Measurements from ENCODE around the gene ABLIM3.

ABLIM3 gene

GRCh38 chr5:149133795-149134777 lies 7.2 kb upstream of the ABLIM3 start:
- peak; percentile 84 for DNase-seq

- DNase-seq, result peak; percentile 41
Observed at GRCh38 chr5:149134778-149135500, 6.4 kb upstream of the ABLIM3 start.

- DNase-seq, result peak; percentile 44
Observed at GRCh38 chr5:149135536-149136201, 5.6 kb upstream of the ABLIM3 start.

- no peak for DNase-seq
Observed at GRCh38 chr5:149138182-149138923, 2.9 kb upstream of the ABLIM3 start.

- no peak for DNase-seq
Observed at GRCh38 chr5:149140197-149141002, 893 bp upstream of the ABLIM3 start.

GRCh38 chr5:149141957-149142851 lies 911 bp downstream of the ABLIM3 start:
- no peak for DNase-seq

- DNase-seq, result peak; percentile 89
Observed at GRCh38 chr5:149143470-149143869, 2.2 kb downstream of the ABLIM3 start.

- DNase-seq, result no peak
Observed at GRCh38 chr5:149144637-149145036, 3.3 kb downstream of the ABLIM3 start.

- no peak for DNase-seq
Observed at GRCh38 chr5:149145138-149145537, 3.8 kb downstream of the ABLIM3 start.

- no peak for DNase-seq
Observed at GRCh38 chr5:149147676-149148075, 6.4 kb downstream of the ABLIM3 start.

- DNase-seq, result peak; percentile 64
Observed at GRCh38 chr5:149149942-149150341, 8.6 kb downstream of the ABLIM3 start.

GRCh38 chr5:149150457-149150856 lies 9.2 kb downstream of the ABLIM3 start:
- DNase-seq, result peak; percentile 57

- no peak for DNase-seq
Observed at GRCh38 chr5:149151717-149152116, 10.4 kb downstream of the ABLIM3 start.

- DNase-seq, result no peak
Observed at GRCh38 chr5:149152317-149152746, 11.0 kb downstream of the ABLIM3 start.

- no peak for DNase-seq
Observed at GRCh38 chr5:149153193-149153750, 12.0 kb downstream of the ABLIM3 start.

- no peak for DNase-seq
Observed at GRCh38 chr5:149153751-149154610, 12.7 kb downstream of the ABLIM3 start.

- DNase-seq, result no peak
Observed at GRCh38 chr5:149154650-149155049, 13.4 kb downstream of the ABLIM3 start.

GRCh38 chr5:149156435-149157083 lies 15.3 kb downstream of the ABLIM3 start:
- no peak for DNase-seq

GRCh38 chr5:149157330-149157729 lies 16.0 kb downstream of the ABLIM3 start:
- no peak for DNase-seq
